HepG2 (cell line): ENCODE data around the gene ABCC3. TPM values are rescaled to one million over a fixed set of nuclear protein-coding genes. Genes with fewer than 3 reads are reported as not detected.

Experiments
- ARNT2 ChIP-seq: sonication (generic); formaldehyde crosslinking; IDR thresholded peaks from 2 replicates; pipeline ENCODE4 v1.8.0; 2022; ENCODE audit warnings: mild to moderate bottlenecking, low read depth, missing genetic modification reagents, moderate library complexity
- EHMT2 ChIP-seq: fragments of 200-600 bp; sonication (generic); IDR thresholded peaks from 2 replicates; pipeline ENCODE4 v1.7.0; 2017; ENCODE audit warnings: antibody characterized with exemption, low read depth, low read length, borderline replicate concordance
- GABPB1 ChIP-seq: IDR thresholded peaks from 2 replicates; pipeline ENCODE4 v1.6.1; 2016; ENCODE audit warnings: mild to moderate bottlenecking, missing genetic modification reagents, moderate library complexity, missing compliant biosample characterization
- GTF2F1 ChIP-seq: fragments of 150-350 bp; IDR thresholded peaks from 2 replicates; pipeline ENCODE4 v1.6.1; 2014; ENCODE audit warnings: low read length
- NCOA2 ChIP-seq: sonication (generic); formaldehyde crosslinking; IDR thresholded peaks from 2 replicates; pipeline ENCODE4 v1.8.0; 2022; ENCODE audit warnings: inconsistent platforms
- NFATC3 ChIP-seq: sonication (generic); formaldehyde crosslinking; IDR thresholded peaks from 2 replicates; pipeline ENCODE4 v1.5.1; 2020; ENCODE audit warnings: mild to moderate bottlenecking, missing genetic modification reagents
- NR2C2 ChIP-seq: sonication (generic); formaldehyde crosslinking; IDR thresholded peaks from 2 replicates; pipeline ENCODE4 v1.4.0; 2020; ENCODE audit warnings: missing genetic modification reagents, mild to moderate bottlenecking, moderate library complexity, borderline replicate concordance
- PITX1 ChIP-seq: sonication (generic); formaldehyde crosslinking; IDR thresholded peaks from 2 replicates; pipeline ENCODE4 v1.5.1; 2020; ENCODE audit warnings: mild to moderate bottlenecking, missing genetic modification reagents
- RFX5 ChIP-seq: IDR thresholded peaks from 2 replicates; pipeline ENCODE4 v1.6.1; 2011; ENCODE audit warnings: low read depth, low read length, improper control_type of control experiment
- SAP130 ChIP-seq: IDR thresholded peaks from 2 replicates; pipeline ENCODE4 v1.6.1; 2016; ENCODE audit warnings: low read depth
- SMAD1 ChIP-seq: sonication (generic); formaldehyde crosslinking; IDR thresholded peaks from 2 replicates; pipeline ENCODE4 v1.4.0; 2020; ENCODE audit warnings: missing genetic modification reagents, low read depth, mild to moderate bottlenecking, borderline replicate concordance
- SOX5 ChIP-seq: IDR thresholded peaks from 2 replicates; pipeline ENCODE4 v1.6.1; 2016; ENCODE audit warnings: borderline replicate concordance
- YEATS2 ChIP-seq: sonication (generic); formaldehyde crosslinking; IDR thresholded peaks from 2 replicates; pipeline ENCODE4 v1.4.0; 2020; ENCODE audit warnings: missing genetic modification reagents, borderline replicate concordance
- ZBTB38 ChIP-seq: sonication (generic); formaldehyde crosslinking; IDR thresholded peaks from 2 replicates; pipeline ENCODE4 v1.5.1; 2020; ENCODE audit warnings: mild to moderate bottlenecking, missing genetic modification reagents
- ZC3H13 ChIP-seq: sonication (generic); formaldehyde crosslinking; IDR thresholded peaks from 2 replicates; pipeline ENCODE4 v1.8.1; 2023; ENCODE audit warnings: mild to moderate bottlenecking, missing genetic modification reagents, moderate library complexity
- ZFX ChIP-seq: sonication (generic); formaldehyde crosslinking; IDR thresholded peaks from 2 replicates; pipeline ENCODE4 v1.4.0; 2020; ENCODE audit warnings: mild to moderate bottlenecking, low read depth, missing genetic modification reagents, moderate library complexity
- ZKSCAN1 ChIP-seq: fragments of 150-350 bp; IDR thresholded peaks from 2 replicates; pipeline ENCODE4 v1.6.1; 2014; ENCODE audit warnings: low read length
- ZNF224 ChIP-seq: sonication (generic); formaldehyde crosslinking; IDR thresholded peaks from 2 replicates; pipeline ENCODE4 v1.5.0; 2020; ENCODE audit warnings: mild to moderate bottlenecking, missing genetic modification reagents
- ZNF30 ChIP-seq: sonication (generic); formaldehyde crosslinking; IDR thresholded peaks from 2 replicates; pipeline ENCODE4 v1.5.0; 2020; ENCODE audit warnings: mild to moderate bottlenecking, missing genetic modification reagents
- ZNF496 ChIP-seq: sonication (generic); formaldehyde crosslinking; IDR thresholded peaks from 2 replicates; pipeline ENCODE4 v1.8.1; 2023; ENCODE audit warnings: mild to moderate bottlenecking, moderate library complexity, missing genetic modification reagents; ENCODE audit not compliant: insufficient replicate concordance
- ZNF549 ChIP-seq: sonication (generic); formaldehyde crosslinking; IDR thresholded peaks from 2 replicates; pipeline ENCODE4 v1.5.0; 2020; ENCODE audit warnings: missing genetic modification reagents
- ZNF614 ChIP-seq: IDR thresholded peaks from 2 replicates; pipeline ENCODE4 v1.6.1; 2018; ENCODE audit warnings: missing biosample characterization, missing genetic modification reagents, inconsistent platforms, borderline replicate concordance
- ZNF619 ChIP-seq: sonication (generic); formaldehyde crosslinking; IDR thresholded peaks from 2 replicates; pipeline ENCODE4 v1.4.0; 2020; ENCODE audit warnings: mild to moderate bottlenecking, missing genetic modification reagents
- ZNF737 ChIP-seq: sonication (generic); formaldehyde crosslinking; IDR thresholded peaks from 2 replicates; pipeline ENCODE4 v1.5.0; 2020; ENCODE audit warnings: missing genetic modification reagents, mild to moderate bottlenecking, borderline replicate concordance
- ZNF775 ChIP-seq: sonication (generic); formaldehyde crosslinking; IDR thresholded peaks from 2 replicates; pipeline ENCODE4 v1.4.0; 2020; ENCODE audit warnings: missing genetic modification reagents, mild to moderate bottlenecking, moderate library complexity, borderline replicate concordance
- ZNF777 ChIP-seq: sonication (generic); formaldehyde crosslinking; IDR thresholded peaks from 2 replicates; pipeline ENCODE4 v1.4.0; 2020; ENCODE audit warnings: missing genetic modification reagents
- ZSCAN29 ChIP-seq: sonication (generic); formaldehyde crosslinking; conservative IDR thresholded peaks from 2 replicates; pipeline ENCODE4 v1.4.0; 2020; ENCODE audit warnings: mild to moderate bottlenecking, missing genetic modification reagents
- ZSCAN9 ChIP-seq: IDR thresholded peaks from 2 replicates; pipeline ENCODE4 v1.6.1; 2016; ENCODE audit warnings: borderline replicate concordance
- polyA plus RNA-seq, 8 experiments: library from polyadenylated mRNA; depleted of rRNA in 3 of 8; stranded (reverse) in 7 of 8; unstranded in 1 of 8; fragments of >200 nt; fragmentation: Illumina TruSeq in 4 of 8; extraction: Trizol in 4 of 8; gene quantifications; 2 replicates each; pipeline versions ENCODE4 v1.2.1 to v1.2.3, GENCODE V29; 2011 to 2016; ENCODE audit warnings: low read depth in 4 of 8, missing spikeins in 1 of 8, mixed read lengths in 1 of 8; ENCODE audit not compliant: insufficient read depth in 1 of 8
- total RNA-seq, 5 experiments: library from RNA; depleted of rRNA; stranded (reverse); fragments of >200 nt; fragmentation: Illumina TruSeq; extraction: Trizol; gene quantifications; 2 replicates each; pipeline ENCODE4 v1.2.3, GENCODE V29; 2016; ENCODE audit warnings: low read depth in 1 of 5
- TF ChIP-seq, protein P1 (sequence below): sonication (generic); formaldehyde crosslinking; IDR thresholded peaks from 2 replicates; pipeline ENCODE4 v1.5.0; 2020; ENCODE audit warnings: missing genetic modification reagents, mild to moderate bottlenecking, borderline replicate concordance
- TF ChIP-seq, protein P2 (sequence below): sonication (generic); formaldehyde crosslinking; IDR thresholded peaks from 2 replicates; pipeline ENCODE4 v1.5.0; 2020; ENCODE audit warnings: missing genetic modification reagents, mild to moderate bottlenecking, borderline replicate concordance

Gene ABCC3
- total and polyA plus RNA-seq, 2 of the 13 experiments (the other 11 are each of a cell fraction or from before 2014, with no cell fraction given) = 25.2 to 50.7 TPM

DNA sequence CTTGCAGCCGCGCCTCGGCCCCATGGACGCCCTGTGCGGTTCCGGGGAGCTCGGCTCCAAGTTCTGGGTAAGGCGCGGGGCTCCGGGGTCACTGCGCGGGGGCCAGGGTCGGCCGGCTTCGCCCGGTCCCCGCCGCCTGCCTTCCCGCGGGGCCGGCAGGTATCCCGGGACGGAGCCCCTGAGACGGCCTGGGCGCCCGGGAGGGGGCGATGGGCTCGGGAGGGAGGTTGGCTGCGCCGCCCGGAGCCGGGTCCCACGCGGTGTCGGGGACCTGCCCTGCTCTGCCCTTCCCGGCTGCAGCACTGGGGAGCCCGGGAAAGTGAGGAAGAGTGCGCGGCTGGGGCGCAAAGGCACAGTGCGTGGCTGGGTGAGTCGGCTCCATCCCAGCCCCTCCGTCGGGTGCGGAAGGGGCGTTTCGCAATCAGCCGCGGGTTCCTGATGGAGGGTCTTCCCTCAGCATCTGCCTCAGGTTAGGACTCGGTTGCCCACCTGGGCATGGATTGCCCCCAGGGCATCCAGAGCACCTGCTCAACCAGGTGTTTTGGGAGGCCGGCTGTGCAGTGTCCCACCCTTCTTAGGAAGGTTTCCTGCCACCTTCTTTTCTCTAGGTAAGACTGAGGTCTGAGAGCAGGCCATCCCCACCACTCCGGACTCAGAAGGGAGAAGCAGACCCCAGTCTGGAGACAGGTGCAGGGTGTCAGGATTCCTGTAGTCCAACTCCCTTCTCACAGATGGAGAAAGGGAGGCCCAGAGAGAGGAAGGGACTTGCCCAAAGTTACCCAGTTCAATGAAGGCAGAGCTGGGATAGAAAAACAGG lies 442 bp downstream of the ABCC3 start (continued):
- TF ChIP-seq, protein P1, sequence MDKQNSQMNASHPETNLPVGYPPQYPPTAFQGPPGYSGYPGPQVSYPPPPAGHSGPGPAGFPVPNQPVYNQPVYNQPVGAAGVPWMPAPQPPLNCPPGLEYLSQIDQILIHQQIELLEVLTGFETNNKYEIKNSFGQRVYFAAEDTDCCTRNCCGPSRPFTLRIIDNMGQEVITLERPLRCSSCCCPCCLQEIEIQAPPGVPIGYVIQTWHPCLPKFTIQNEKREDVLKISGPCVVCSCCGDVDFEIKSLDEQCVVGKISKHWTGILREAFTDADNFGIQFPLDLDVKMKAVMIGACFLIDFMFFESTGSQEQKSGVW (CRISPR knock-in tag) = no peak
- no peak for TF ChIP-seq PITX1 (CRISPR knock-in tag)
- no peak for TF ChIP-seq ZNF496 (CRISPR knock-in tag)
- no peak; the same call in 1 of the 2 replicates for TF ChIP-seq ZBTB38 (CRISPR knock-in tag)
- no peak for TF ChIP-seq YEATS2 (CRISPR knock-in tag)
- no peak; the same call in 1 of the 2 replicates for TF ChIP-seq SAP130 (CRISPR knock-in tag)
- no peak for TF ChIP-seq ZNF775 (CRISPR knock-in tag)
- TF ChIP-seq ZNF224 (CRISPR knock-in tag) = no peak
- TF ChIP-seq ARNT2 = peak; percentile 40; the same call in 1 of the 2 replicates
- TF ChIP-seq ZFX (CRISPR knock-in tag) = peak; percentile 55
- TF ChIP-seq ZNF619 (CRISPR knock-in tag) = no peak
- no peak for TF ChIP-seq GTF2F1
- TF ChIP-seq EHMT2 = no peak
- TF ChIP-seq NR2C2 (CRISPR knock-in tag) = 0 out of 2 replicates have a peak, but pooled peaks have one; percentile 14
- TF ChIP-seq ZNF737 = no peak
- no peak for TF ChIP-seq SMAD1
- no peak for TF ChIP-seq ZSCAN9
- TF ChIP-seq ZNF549 = no peak
- TF ChIP-seq ZKSCAN1 = no peak
- no peak for TF ChIP-seq ZC3H13
- TF ChIP-seq SOX5 (CRISPR knock-in tag) = no peak
- no peak for TF ChIP-seq ZNF30
- peak; percentile 43; the same call in 1 of the 2 replicates for TF ChIP-seq GABPB1 (CRISPR knock-in tag)
- TF ChIP-seq ZNF614 (CRISPR knock-in tag) = no peak; the same call in 1 of the 2 replicates
- TF ChIP-seq NCOA2 (CRISPR knock-in tag) = no peak
- peak; percentile 97 for TF ChIP-seq ZNF777 (CRISPR knock-in tag)
- no peak for TF ChIP-seq NFATC3
- no peak for TF ChIP-seq RFX5
- TF ChIP-seq, protein P2, sequence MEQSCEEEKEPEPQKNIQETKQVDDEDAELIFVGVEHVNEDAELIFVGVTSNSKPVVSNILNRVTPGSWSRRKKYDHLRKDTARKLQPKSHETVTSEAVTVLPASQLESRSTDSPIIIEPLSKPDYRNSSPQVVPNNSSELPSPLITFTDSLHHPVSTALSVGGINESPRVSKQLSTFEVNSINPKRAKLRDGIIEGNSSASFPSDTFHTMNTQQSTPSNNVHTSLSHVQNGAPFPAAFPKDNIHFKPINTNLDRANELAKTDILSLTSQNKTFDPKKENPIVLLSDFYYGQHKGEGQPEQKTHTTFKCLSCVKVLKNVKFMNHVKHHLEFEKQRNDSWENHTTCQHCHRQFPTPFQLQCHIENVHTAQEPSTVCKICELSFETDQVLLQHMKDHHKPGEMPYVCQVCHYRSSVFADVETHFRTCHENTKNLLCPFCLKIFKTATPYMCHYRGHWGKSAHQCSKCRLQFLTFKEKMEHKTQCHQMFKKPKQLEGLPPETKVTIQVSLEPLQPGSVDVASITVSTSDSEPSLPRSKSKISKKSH (CRISPR knock-in tag) = no peak
- no peak for TF ChIP-seq ZSCAN29 (CRISPR knock-in tag)
